ENCODE measurements around the gene NR2C2. TPM values are rescaled to one million over a fixed set of nuclear protein-coding genes. Genes with fewer than 3 reads are reported as not detected.

The NR2C2 gene
- total and polyA plus RNA-seq, 2 of the 13 experiments (the other 11 are each of a cell fraction or from before 2014, with no cell fraction given), result 7.8 to 11.8 TPM

- Histone ChIP-seq H3K4me2 (ENCODE audit: low read depth, low read length) (no peak overlapping the region), H3K27ac (ENCODE audit: extremely low read length, insufficient read depth, low read length) (no peak overlapping the region), H3K9ac (ENCODE audit: insufficient read depth, low read depth, low read length) (no peak overlapping the region), H3K27me3 (ENCODE audit: control insufficient read depth in 1 of 2, insufficient read depth in 2 of 2, low read length in 2 of 2) (no peaks in the 10 kb centered on the region; a peak in 1 of 5 replicates), H3K79me2 (ENCODE audit: insufficient read depth, low read length) (peaks cover under 1% of the 10 kb centered on the region), H3K4me3 (replicated peaks in 1 of 3; ENCODE audit: insufficient read depth in 1 of 3, low read depth in 2 of 3, low read length in 3 of 3) (no peak overlapping the region), H3K9me3 (ENCODE audit: low read length) (no peaks in the 10 kb centered on the region), H3K36me3 (replicated peaks in 1 of 2; ENCODE audit: control insufficient read depth in 1 of 2, insufficient read depth in 2 of 2, low read length in 2 of 2) (peaks cover 44 to 95% of the 10 kb centered on the region in 2 experiments), H3K4me1 (ENCODE audit: insufficient read depth, low read length) (peaks cover 9% of the 10 kb centered on the region; the same call in 1 of the 2 replicates), H4K20me1 (ENCODE audit: insufficient read depth, low read length) (no peaks in the 10 kb centered on the region), H2AFZ (ENCODE audit: low read length) (no peak overlapping the region)
- no peak for TF ChIP-seq MAF1 (CRISPR knock-in tag; IDR thresholded peaks at IDR 0.05; ENCODE audit: borderline replicate concordance)
- TF ChIP-seq ARNT (IDR thresholded peaks at IDR 0.05), result no peak
- no peak for TF ChIP-seq MED1 (CRISPR knock-in tag; IDR thresholded peaks at IDR 0.05)
- TF ChIP-seq ZNF556 (CRISPR knock-in tag; IDR thresholded peaks at IDR 0.05; ENCODE audit: borderline replicate concordance), result no peak
- TF ChIP-seq STAG1 (CRISPR knock-in tag; IDR thresholded peaks at IDR 0.05), result no peak
- no peak for TF ChIP-seq JDP2 (CRISPR knock-in tag; IDR thresholded peaks at IDR 0.05; ENCODE audit: borderline replicate concordance)
- TF ChIP-seq HOXA3 (CRISPR knock-in tag; IDR thresholded peaks at IDR 0.05), result no peak
- no peak for TF ChIP-seq BHLHE40 (IDR thresholded peaks at IDR 0.05; ENCODE audit: low read length)
- TF ChIP-seq HNF4A (CRISPR knock-in tag; IDR thresholded peaks at IDR 0.05), result no peak
- TF ChIP-seq POLR2AphosphoS5 (IDR thresholded peaks at IDR 0.05; ENCODE audit: low read depth, low read length), result no peak
- TF ChIP-seq CENPBD1 (CRISPR knock-in tag; IDR thresholded peaks at IDR 0.05; ENCODE audit: borderline replicate concordance, low read depth), result no peak
- TF ChIP-seq IRF1 (CRISPR knock-in tag; IDR thresholded peaks at IDR 0.05; ENCODE audit: low read depth), result no peak
- TF ChIP-seq SKI (IDR thresholded peaks at IDR 0.05; ENCODE audit: partially characterized antibody), result no peak
- TF ChIP-seq RARA (CRISPR knock-in tag; IDR thresholded peaks at IDR 0.05), result no peak
- no peak for TF ChIP-seq ZNF33B (CRISPR knock-in tag; IDR thresholded peaks at IDR 0.05)
- TF ChIP-seq IKZF1 (IDR thresholded peaks at IDR 0.05), result no peak
- in situ Hi-C loops (cut with HindIII; ENCODE audit: extremely low pct_ligation_motif_present, low pct_unique_long_range_greater_than_20kb) (loop anchor here (10.0 kb wide), 1 partner anchor 121 kb away; no protein-coding TSS in a partner anchor), intact Hi-C loops (cut with micrococcal nuclease; ENCODE audit: unreplicated experiment) (no loop called here)
- no TSS peak for BruUV-seq (replicated peaks)
- POLR2A ChIA-PET, result no interaction called here
- 100% methylated on average over 1 of the region's 1 CpG for WGBS (ENCODE audit: low lambda C conversion rate)
- no peak for DNase-seq (ENCODE audit: low spot score)
- CTCF ChIA-PET (ENCODE audit: low intra/inter-chr PET ratio, low total read pairs), result no interaction called here
- no peak for ATAC-seq
- no peak for FAIRE-seq
Observed at GRCh38 chr3:15045667-15046066, 98.3 kb downstream of the NR2C2 start.
